ENCODE results near the gene ISY1.
"Not testable (repeated sequence)": the region's sequence is repeated elsewhere in the genome, so short reads cannot be mapped to it uniquely, and the experiment has no call there.

ISY1 gene

GRCh38 chr3:129160891-129161859 is at the start of gene ISY1:
Gene ISY1 (minus strand): TSS chr3:129161063. CDS start chr3:129160975, 88 bp downstream.
- DNase-seq = peak; percentile 98 to 99

DNA sequence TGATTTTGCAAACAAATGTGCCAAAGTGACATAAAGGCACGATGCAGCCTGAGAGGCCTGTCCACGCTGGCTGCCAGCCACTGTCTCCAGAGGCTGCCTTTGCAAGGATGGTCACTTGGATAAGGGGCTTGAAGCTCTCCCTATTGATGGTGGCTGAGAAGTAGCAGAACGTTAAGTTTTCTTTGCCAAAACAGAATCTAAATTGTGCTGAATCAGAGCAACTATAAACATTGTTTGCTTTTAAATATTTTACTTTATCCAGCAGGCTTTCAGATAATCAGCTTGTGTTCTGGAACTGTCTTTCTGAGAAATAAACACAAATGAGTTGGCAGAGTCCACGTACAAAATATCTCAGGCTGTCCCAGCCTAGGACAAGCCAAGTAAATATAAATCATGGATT is 46.6 kb upstream of the ISY1 start:
- no peak for DNase-seq

DNA sequence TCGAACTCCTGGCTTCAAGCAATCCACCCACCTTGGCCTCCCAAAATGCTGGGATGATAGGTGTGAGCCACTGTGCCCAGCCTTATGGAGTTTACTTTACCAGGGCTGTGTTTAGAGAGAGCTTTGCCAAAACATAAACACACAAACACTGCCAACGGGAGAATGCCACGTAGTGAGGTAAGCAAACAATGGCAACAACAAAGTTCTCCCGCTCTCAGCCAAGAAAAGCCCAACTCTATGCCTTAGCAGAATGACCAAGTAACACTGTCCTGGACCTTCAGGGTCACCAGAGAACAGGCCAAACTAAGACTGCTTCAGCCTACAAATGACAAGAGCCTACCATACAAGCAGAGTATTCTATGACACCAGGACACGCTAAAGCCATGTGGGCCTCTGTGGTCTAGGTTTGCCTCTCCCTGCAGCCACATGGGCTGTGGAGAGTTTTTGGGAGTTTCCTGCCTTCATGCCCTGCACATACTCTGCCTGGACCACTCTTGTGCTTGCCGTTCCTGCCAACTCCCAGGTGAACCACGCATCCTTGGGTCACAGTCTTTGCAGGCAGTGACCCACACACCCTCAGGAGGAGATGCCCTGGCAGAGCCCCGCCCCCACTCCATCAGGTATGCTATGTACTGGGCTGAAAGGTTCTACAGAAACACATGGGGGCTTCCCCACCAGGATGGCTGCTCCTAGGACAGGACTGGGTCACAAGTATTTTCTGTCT is 44.4 kb upstream of the ISY1 start:
- no peak for DNase-seq

DNA sequence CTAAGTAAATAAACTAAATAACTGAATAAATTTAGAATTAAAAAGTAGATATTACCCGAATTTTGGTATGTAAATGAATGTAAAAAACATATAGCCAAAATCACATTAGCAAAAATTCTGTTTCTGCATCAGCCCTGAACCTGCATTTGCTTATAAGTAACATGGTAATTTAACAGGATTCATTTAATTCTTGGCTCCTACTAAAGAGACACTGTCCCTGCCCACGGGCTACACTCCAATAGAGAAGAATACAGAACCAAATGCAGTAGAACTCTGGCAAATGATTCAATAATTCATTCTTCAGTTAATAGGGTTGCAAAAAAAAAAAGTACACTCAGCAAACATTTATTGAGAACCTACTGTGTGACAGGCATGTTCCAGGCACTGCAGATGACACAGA is 43.6 kb upstream of the ISY1 start:
- no peak for DNase-seq

- DNase-seq = no peak
Measured at GRCh38 chr3:129199366-129199765, 38.5 kb upstream of the ISY1 start.

DNA sequence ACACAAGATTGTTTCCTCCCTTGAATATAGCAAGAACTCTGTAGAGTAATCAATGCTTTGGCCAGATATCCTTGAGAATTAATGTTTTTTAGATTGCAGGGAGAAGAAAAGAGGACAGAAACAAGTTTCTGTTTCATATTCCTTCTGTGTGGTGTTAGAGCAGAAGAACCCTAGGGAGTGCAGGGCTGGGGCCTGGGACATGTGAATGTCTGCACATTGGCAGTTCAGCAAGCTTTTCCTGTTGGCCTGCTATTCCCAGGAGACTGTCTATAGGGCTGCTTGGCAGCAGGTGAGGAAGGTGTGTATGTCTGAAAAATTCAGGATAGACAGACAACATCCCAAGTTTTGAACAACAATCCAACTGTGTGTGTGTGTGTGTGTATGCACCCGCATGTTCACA is 36.5 kb upstream of the ISY1 start:
- no peak for DNase-seq

- DNase-seq = no peak
Measured at GRCh38 chr3:129196601-129197000, 35.7 kb upstream of the ISY1 start.

- DNase-seq = no peak
Measured at GRCh38 chr3:129195731-129196256, 34.9 kb upstream of the ISY1 start.

GRCh38 chr3:129189793-129190192 is 28.9 kb upstream of the ISY1 start:
- DNase-seq = not testable (repeated sequence)

- no peak for DNase-seq
Measured at GRCh38 chr3:129187857-129188256, 27.0 kb upstream of the ISY1 start.

DNA sequence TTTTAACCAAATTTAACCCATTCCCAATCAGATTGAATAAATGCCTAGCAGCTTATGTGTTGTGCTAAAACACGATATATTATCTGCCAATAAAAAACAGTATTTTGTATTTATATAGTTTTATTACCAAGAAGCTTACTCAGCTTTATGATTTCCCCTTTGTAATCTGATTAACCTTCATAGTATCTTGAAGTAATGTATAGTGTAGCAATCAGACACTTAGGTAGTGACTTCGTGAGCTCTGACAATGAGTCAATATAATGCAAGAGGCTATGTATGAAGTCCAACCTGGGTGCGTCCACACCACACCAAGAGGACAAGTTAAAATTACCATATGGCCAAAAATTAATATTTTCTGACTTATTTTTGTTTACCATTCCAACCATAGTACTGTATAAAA is 24.9 kb upstream of the ISY1 start:
- no peak for DNase-seq

DNA sequence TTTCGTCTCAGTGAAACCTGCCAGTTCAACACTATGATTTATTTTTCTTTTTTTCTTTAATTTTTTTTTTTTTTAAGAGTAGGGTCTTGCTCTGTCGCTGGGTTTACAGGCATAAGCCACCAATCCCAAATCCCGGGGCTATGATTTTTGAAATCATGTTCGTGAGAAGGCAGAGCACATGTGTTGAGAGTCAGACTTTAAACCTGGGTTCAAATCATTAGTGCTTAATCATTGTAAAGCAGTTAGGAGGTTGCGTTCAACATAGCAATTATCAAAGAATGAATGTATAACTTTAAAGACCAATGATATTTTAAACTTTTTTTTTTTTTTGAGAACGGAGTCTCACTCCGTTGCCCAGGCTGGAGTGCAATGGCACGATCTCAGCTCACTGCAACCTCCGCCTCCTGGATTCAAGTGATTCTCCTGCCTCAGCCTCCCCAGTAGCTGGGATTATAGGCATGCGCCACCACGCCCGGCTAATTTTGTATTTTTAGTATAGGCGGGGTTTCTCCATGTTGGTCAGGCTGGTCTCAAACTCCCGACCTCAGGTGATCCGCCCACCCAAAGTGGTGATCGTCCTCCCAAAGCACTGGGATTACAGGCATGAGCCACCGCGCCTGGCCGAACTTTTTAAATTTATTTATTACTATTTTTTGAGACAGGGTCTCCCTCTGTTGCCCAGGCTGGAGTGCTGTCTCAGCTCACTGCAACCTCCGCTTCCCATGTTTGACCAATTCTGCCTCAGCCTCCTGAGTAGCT is 24.1 kb upstream of the ISY1 start:
- DNase-seq = not testable (repeated sequence)

- DNase-seq = no peak
Measured at GRCh38 chr3:129184396-129184657, 23.5 kb upstream of the ISY1 start.

DNA sequence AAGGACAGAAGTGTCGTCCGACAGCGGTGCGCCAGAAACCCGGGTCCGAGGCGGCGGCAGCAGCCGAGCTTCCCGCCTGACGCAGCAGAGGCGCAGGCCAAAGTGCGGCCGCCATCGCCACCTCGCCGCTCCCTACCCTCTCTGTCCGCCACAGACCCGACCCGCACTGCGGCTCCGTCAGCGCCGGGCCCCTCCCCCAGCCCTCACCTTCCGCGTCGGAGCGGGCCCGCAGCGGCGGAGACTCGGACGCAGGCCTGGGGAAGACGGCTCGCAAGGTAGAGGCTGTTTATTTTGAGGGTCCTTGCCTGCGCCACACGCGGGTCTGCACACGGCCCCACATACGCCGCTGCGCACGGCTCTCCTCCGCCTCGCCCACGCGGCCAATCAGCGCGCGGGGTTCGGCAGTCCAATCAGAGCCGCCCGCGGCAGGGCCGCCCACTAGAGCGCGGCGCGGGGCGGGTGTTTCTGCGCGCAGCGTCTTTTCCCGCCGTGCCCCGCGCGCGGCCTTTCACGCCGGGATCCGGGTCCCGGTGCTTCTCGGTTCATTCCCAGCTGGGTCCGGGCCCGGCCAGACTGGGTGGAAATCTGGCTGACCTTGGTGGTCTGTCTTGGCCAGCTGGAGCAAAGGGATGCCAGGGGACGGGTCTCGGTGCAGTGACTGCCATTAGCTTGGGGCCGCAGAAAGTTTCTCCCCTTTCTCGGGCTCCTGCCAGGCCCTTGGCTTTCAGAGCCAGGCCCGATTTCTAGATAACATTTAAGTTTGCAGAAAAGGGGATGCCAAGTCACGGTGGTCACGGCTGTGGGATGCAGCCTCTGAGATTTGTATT is 22.9 kb upstream of the ISY1 start, which contains the start of gene CNBP:
TSS of gene CNBP (minus strand) at position 328 of the 827 bp plus-strand sequence. CDS start 12,139 bp downstream, outside the sequence.
- peak; percentile 91 to 98 for DNase-seq

DNA sequence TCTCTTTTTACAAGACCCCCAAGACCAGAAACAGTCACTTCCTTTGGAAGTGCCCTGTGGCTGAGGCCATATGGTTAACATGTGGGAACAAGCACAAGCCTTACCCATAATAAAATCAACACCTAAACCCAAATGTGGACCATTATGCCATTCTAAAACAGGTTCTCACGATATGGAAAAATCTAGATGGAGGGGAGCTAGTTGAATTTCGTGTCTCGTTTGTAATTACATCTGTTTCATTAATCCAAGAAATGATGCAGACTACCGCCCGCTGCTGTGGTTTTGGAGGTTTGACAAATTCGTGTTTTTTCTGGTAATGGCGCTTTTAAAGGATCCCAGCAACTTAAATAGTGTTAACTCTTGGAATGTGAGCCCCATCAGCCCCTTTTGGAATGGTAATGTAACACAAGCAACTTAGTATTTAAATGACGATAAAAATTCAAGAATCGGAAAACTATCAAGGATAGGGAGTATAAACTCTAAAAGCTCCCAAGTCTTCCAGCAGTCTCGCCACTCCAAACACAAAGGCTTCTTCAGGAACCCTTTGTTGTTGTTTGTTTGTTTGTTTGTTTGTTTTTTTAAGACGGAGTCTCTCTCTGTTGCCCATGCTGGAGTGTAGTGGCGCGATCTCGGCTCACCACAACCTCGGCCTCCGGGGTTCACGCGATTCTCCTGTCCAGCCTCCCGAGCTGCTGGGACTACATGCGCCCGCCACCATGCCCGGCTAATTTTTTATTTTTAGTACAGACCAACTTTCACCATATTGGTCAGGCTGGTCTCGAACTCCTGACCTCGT is 21.7 kb upstream of the ISY1 start:
- DNase-seq = no peak

DNA sequence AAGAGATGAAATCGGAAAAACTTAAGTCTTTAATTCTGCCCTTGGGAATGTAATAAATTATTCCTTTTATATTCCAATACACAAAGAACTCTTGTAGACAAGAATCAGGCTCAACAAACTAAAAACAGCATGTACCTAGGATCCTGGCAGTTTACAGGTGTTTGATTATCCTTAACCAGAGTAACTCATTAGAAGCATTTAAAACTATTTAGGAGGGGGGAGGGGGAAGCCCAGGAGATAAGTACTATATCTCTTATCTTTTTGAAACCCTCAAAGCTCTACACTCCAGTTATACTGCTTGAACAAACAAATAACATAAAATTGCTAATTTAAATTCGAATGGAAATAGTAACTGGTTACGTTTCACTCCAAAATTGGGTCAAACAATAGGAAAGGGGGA is 21.0 kb upstream of the ISY1 start:
- no peak for DNase-seq

DNA sequence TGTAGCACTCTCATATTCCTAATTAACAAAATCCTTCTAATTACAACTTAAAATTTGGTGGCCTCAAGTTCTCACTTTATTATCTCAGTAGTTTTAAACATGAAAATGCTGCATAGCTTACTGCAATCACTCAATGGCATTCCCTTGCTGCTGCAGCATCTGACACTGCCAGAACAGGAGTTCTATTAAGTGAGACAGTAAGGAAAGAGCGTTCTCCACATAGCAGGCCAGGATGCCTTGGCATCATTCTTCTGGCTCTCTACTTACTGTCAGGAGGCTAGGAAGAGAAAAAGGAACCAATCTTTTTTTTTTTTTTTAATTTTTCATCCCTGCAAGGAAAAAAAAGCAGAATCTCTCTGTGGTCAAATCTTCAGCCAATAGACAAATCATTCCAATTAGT is 19.6 kb upstream of the ISY1 start:
- DNase-seq = no peak

GRCh38 chr3:129176051-129176450 is 15.2 kb upstream of the ISY1 start:
- no peak for DNase-seq

DNA sequence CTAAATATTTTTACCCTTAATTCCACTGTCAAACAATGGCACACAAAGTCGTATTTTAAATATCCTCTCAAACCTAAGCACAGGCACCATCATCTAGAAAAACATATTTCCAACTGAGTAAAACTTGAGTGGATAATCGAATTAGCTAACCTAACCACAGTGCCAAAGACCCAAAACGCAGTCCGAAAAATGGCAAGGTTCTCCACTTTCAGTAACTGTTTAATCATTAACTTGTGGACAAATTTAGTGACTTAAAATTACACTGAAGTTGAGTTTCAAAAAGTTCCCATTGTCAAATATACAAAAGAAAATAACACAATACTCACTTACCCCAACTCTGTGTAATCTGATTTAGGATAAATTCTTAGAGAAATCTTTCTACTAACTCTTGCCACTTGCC is 12.9 kb upstream of the ISY1 start:
- no peak for DNase-seq

DNA sequence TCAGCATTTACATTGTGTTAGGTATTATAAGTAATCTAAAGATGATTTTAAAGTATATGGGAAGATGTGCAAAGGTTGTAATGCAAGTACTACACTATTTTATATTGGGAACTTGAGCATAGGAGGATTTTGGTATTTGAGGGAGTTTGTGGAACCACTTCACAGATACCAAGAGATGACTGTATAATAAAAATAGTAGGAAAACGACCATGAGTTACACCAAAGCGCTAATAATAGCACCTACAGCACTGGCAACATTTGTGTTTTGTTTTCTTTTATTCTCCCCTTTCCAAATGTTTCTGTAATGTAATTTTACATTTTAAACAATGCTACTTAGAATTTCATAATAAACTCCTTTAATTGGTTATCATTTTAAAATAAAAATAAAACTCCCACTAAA is 12.3 kb upstream of the ISY1 start:
- DNase-seq = no peak

DNA sequence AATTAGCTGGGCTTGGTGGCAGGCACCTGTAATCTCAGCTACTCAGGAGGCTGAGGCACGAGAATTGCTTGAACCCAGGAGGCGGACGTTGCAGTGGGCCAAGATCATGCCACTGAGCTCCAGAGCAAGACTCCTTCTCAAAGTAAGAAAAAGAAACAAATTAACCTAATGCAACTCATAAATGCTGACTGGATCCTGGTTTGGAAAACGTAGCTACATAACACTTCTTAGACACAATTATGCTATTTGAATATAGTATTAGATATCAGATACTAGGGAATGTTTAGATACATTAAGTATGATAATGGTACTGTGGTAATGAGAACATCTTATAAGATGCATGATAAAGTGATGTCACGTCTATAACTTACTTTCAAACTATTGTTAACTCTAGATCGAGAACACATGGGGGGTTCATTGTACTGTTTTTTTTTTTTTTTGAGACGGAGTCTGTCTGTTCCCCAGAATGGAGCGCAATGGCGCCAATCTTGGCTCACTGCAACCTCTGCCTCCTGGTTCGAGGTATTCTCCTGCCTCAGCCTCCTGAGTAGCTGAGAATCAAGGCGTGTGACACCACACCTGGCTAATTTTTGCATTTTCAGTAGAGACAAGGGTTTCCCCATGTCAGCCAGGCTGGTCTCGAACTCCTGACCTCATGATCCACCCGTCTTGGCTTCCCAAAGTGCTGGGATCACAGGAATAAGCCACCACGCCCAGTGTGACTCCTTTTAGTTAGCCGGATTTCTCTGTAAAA is 5.9 kb upstream of the ISY1 start:
- no peak for DNase-seq

Data from NCI-H446 (cell line).